Measurements from ENCODE around the gene TRMT2A.

Gene TRMT2A

GRCh38 chr22:20112623-20113511, 4.2 kb downstream of the TRMT2A start:
- H3F3A ChIP-seq (ENCODE audit: low read depth) = no peaks in the 10 kb centered on the region
- peaks cover 12% of the 10 kb centered on the region for H4K20me1 ChIP-seq (ENCODE audit: insufficient read depth, low read length, poor library complexity, severe bottlenecking)
- no peaks in the 10 kb centered on the region for H3K9me3 ChIP-seq (ENCODE audit: insufficient read depth, low read depth, low read length)
- peaks cover 13% of the 10 kb centered on the region for H3K4me1 ChIP-seq (ENCODE audit: insufficient read depth, low read length, poor library complexity, severe bottlenecking)
- no peaks in the 10 kb centered on the region for H3K9me2 ChIP-seq (replicated peaks; ENCODE audit: low read depth, low read length)
- H3K27me3 ChIP-seq (ENCODE audit: insufficient read depth, low read length, poor library complexity, severe bottlenecking) = no peaks in the 10 kb centered on the region
- no peak overlapping the region for H3K4me3 ChIP-seq (ENCODE audit: low read length, poor library complexity, severe bottlenecking)
- no peak overlapping the region for H3K9ac ChIP-seq (ENCODE audit: low read depth, low read length, poor library complexity, severe bottlenecking)
- H3K79me2 ChIP-seq (ENCODE audit: insufficient read depth, low read length) = peaks cover 38% of the 10 kb centered on the region
- H3K36me3 ChIP-seq (ENCODE audit: insufficient read depth, low read length) = peaks cover 60% of the 10 kb centered on the region; the same call in 1 of the 2 replicates
- no peak overlapping the region for H2AFZ ChIP-seq (ENCODE audit: low read length)
- H3K4me2 ChIP-seq (ENCODE audit: low read depth, low read length, poor library complexity, severe bottlenecking) = no peak overlapping the region
- TF ChIP-seq, protein P1, sequence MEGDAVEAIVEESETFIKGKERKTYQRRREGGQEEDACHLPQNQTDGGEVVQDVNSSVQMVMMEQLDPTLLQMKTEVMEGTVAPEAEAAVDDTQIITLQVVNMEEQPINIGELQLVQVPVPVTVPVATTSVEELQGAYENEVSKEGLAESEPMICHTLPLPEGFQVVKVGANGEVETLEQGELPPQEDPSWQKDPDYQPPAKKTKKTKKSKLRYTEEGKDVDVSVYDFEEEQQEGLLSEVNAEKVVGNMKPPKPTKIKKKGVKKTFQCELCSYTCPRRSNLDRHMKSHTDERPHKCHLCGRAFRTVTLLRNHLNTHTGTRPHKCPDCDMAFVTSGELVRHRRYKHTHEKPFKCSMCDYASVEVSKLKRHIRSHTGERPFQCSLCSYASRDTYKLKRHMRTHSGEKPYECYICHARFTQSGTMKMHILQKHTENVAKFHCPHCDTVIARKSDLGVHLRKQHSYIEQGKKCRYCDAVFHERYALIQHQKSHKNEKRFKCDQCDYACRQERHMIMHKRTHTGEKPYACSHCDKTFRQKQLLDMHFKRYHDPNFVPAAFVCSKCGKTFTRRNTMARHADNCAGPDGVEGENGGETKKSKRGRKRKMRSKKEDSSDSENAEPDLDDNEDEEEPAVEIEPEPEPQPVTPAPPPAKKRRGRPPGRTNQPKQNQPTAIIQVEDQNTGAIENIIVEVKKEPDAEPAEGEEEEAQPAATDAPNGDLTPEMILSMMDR (conservative IDR thresholded peaks at IDR 0.05; ENCODE audit: low read length) = no peak
- no peak for TF ChIP-seq EZH2phosphoT487 (IDR thresholded peaks at IDR 0.05; ENCODE audit: borderline replicate concordance)

GRCh38 chr22:20111689-20112622, 5.1 kb downstream of the TRMT2A start:
- peaks cover 70% of the 10 kb centered on the region; the same call in 1 of the 2 replicates for H3K36me3 ChIP-seq (ENCODE audit: insufficient read depth, low read length)

DNA sequence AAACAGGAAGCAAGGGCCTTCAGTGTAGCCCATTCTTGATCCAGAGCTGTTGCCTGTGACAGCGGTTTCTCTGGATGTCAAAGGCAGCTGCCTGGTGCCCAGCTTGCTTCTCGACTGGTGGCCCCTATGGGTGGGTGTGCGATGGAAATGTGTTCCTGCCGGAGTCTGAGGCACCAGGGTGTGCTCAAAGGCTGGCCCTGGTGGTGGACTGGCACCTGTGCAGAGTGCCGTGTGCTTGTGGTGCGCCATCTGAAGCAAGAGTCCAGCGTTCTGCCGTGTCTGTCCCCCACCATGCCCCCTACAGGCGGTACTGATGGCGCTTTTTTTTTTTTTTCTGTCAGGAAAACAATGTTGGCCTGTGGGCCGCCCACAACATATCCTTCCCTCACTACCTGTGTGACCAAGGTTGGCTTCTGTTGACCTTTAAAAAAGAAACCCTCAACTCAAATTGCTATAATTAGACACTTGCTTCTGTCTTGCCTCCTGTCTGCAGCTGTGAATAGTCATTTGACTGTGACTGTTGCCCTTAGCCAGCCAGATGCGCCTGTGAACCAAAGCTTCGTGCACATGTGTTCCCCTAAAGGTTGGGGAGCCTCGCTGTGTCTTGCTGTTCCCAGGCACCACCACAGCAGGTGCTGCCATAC, 5.9 kb downstream of the TRMT2A start:
- TF ChIP-seq, protein P1 (conservative IDR thresholded peaks at IDR 0.05; ENCODE audit: low read length) = peak; percentile 54
- TF ChIP-seq EZH2phosphoT487 (IDR thresholded peaks at IDR 0.05; ENCODE audit: borderline replicate concordance) = no peak
- peaks cover 10% of the 10 kb centered on the region for H4K20me1 ChIP-seq (ENCODE audit: insufficient read depth, low read length, poor library complexity, severe bottlenecking)
- no peaks in the 10 kb centered on the region for H3K9me2 ChIP-seq (replicated peaks; ENCODE audit: low read depth, low read length)
- H2AFZ ChIP-seq (ENCODE audit: low read length) = no peak overlapping the region
- peaks cover 31% of the 10 kb centered on the region for H3K79me2 ChIP-seq (ENCODE audit: insufficient read depth, low read length)
- H3F3A ChIP-seq (ENCODE audit: low read depth) = no peaks in the 10 kb centered on the region
- H3K36me3 ChIP-seq (ENCODE audit: insufficient read depth, low read length) = peaks cover 77% of the 10 kb centered on the region; the same call in 1 of the 2 replicates
- no peaks in the 10 kb centered on the region for H3K27me3 ChIP-seq (ENCODE audit: insufficient read depth, low read length, poor library complexity, severe bottlenecking)
- no peak overlapping the region for H3K4me3 ChIP-seq (ENCODE audit: low read length, poor library complexity, severe bottlenecking)
- peaks cover 11% of the 10 kb centered on the region for H3K4me1 ChIP-seq (ENCODE audit: insufficient read depth, low read length, poor library complexity, severe bottlenecking)
- no peak overlapping the region for H3K9ac ChIP-seq (ENCODE audit: low read depth, low read length, poor library complexity, severe bottlenecking)
- H3K4me2 ChIP-seq (ENCODE audit: low read depth, low read length, poor library complexity, severe bottlenecking) = no peak overlapping the region
- no peaks in the 10 kb centered on the region for H3K9me3 ChIP-seq (ENCODE audit: insufficient read depth, low read depth, low read length)

More at GRCh38 chr22:20111689-20112622, 5.1 kb downstream of the TRMT2A start:
- Histone ChIP-seq H3K4me2 (ENCODE audit: low read depth, low read length, poor library complexity, severe bottlenecking) (no peak overlapping the region), H3K9ac (ENCODE audit: low read depth, low read length, poor library complexity, severe bottlenecking) (no peak overlapping the region), H3F3A (ENCODE audit: low read depth) (no peaks in the 10 kb centered on the region), H3K4me3 (ENCODE audit: low read length, poor library complexity, severe bottlenecking) (no peak overlapping the region), H3K27me3 (ENCODE audit: insufficient read depth, low read length, poor library complexity, severe bottlenecking) (no peaks in the 10 kb centered on the region), H3K79me2 (ENCODE audit: insufficient read depth, low read length) (peaks cover 35% of the 10 kb centered on the region), H2AFZ (ENCODE audit: low read length) (no peak overlapping the region), H3K4me1 (ENCODE audit: insufficient read depth, low read length, poor library complexity, severe bottlenecking) (peaks cover 13% of the 10 kb centered on the region), H4K20me1 (ENCODE audit: insufficient read depth, low read length, poor library complexity, severe bottlenecking) (peaks cover 10% of the 10 kb centered on the region), H3K9me2 (replicated peaks; ENCODE audit: low read depth, low read length) (no peaks in the 10 kb centered on the region), H3K9me3 (ENCODE audit: insufficient read depth, low read depth, low read length) (no peaks in the 10 kb centered on the region)
- no peak for TF ChIP-seq EZH2phosphoT487 (IDR thresholded peaks at IDR 0.05; ENCODE audit: borderline replicate concordance)
- TF ChIP-seq, protein P1 (conservative IDR thresholded peaks at IDR 0.05; ENCODE audit: low read length) = no peak

Data from Loucy (cell line).